Inflammatory macrophage treated with lipopolysaccharide for 1 hour (primary cell): Measurements from ENCODE around the gene EFNA5.

ENCODE experiments used
- DNase-seq, 2 donors: peaks; one replicate each; pipeline ENCODE4 v3.0.0-alpha.2; 2020 to 2022

Gene EFNA5

DNA sequence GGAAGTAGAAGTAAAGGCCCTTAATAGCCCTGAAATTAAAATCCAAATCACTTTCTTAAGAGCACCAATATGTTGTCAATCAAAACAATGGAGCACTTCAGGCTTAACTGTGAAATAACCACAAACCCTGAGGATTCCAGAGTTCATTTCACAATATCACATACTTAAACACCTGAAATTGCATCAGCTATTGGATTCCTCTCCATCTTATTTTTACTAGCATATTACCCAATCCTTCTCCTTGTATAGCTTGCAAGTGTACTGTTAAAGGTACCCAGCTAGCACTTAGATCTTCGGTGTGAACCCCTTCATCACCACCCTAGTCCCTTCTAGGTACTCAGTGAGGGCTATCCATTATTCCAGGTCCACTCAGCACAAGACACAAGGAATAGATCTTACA is 287.3 kb downstream of the EFNA5 start:
- no peak for DNase-seq

DNA sequence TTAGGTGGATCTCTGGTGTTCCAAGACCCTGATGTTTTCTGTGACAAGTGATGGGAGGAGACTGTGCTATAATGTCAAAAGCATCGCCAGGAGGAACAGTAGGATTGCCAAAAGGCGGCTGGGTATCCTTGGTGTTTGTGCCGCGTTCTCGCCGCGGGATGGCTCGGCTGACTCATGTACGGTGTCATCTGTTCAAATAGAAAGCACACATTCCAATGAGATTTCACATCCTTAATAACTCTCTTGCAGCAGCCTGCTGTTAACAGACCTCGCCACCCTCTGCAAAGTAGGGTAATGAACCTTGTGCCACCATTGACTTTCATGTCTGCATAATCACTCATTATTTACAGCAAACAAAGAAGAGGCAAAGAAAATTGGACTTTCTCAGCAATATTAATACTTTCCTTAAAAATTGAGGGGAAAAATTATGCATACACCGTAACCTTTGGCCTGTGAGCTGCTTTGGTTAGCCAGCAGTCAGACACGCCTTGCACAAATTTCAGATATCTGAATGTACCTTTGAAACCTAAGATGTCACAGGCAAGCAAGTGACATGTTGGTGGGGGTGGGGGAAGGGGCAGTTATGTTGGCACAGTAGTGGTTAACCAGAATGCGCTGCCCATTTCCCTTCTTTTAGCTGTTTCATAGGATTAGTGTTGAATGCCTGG is 289.4 kb downstream of the EFNA5 start:
- DNase-seq, result no peak

DNA sequence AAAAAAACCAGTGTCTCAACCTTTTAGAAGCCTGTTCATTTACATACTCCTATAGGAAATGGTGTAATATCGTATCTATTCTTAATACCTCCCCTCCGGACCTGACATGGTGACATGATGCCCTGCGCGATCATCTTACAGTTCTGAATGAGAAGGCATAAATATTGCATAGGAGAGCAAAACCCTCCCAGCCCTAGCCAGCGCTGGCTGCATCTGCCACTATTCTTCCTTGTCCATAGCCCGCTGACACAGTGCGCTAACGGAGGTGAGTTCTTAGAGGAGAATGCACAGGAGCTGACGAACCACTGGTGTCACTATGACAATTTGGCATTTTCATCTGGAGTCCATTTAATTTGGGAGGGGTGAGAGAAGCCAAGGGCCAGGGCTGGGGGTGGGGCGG is 290.1 kb downstream of the EFNA5 start:
- DNase-seq, result no peak

DNA sequence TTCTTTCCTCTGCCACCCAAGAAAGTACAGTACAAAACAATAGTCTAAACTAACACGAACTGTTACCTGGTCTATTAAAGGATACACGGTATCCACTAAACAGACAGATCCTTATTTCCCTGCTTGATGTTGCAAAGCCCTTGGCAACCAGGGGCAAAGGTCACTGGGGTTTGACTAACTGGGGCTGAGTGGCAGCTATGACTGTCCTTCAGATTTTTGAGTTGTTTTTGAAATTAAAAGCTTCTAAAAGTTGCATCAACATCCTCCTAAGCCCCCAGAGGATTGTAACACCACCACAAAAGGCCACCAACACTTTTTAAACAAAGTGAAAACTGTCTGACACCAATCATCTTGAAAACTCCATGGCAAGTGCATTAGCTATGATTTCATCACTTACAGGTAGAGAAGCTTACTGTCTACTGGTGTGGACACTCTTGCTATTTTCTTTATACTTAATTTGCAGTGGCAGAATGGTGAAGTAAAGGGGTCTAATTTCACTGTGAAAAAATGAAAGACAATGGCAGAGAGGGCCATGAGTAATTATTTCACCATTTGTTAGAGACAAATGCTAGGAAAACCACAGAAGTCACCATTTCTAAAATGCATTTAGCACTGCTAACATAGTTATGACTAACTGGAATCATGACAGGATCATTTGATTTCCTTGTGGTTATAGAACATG is 292.4 kb downstream of the EFNA5 start:
- no peak for DNase-seq

GRCh38 chr5:107377277-107377609 is 293.5 kb downstream of the EFNA5 start:
- DNase-seq, result no peak

- DNase-seq, result no peak
Measured at GRCh38 chr5:107376546-107377276, 294.0 kb downstream of the EFNA5 start.

- DNase-seq, result peak in 1 of 2 donors; percentile 43
Measured at GRCh38 chr5:107373549-107374263, 297.0 kb downstream of the EFNA5 start.

DNA sequence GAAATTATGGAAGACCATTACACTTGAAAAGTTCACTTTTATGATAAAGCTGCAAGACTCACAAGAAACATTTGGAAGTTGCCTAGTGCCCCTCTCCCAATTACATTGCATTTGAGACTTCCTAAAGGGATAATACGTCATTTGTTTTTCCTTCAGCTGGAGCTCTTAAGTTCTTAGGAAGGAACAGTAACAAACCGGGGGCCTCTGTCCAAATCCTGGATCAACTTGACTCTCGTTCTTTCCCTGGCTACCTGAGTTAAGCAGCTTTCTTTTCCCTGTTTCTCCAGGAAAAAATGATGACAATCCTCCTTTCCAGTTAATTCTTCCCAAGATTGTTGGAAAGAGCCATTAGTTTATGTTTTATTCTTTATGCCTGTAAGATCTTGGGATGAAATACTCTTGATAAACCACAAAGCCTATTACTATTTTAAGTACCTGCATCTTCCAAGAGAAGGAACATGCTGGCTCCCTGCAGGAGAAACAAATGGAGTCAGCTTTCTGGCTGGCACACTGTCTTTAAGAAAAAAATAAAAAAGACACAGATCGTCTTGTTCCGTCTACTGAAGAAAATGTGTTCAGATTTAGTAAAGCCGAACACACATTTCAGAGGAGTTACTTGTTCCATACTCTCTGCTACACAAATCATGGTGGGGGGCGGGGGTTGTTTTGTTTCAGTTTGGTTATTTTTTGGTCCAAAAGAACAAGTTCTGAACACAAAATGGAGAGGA is 297.9 kb downstream of the EFNA5 start:
- DNase-seq, result no peak

- peak in 1 of 2 donors; percentile 42 for DNase-seq
Measured at GRCh38 chr5:107370396-107370968, 300.3 kb downstream of the EFNA5 start.

DNA sequence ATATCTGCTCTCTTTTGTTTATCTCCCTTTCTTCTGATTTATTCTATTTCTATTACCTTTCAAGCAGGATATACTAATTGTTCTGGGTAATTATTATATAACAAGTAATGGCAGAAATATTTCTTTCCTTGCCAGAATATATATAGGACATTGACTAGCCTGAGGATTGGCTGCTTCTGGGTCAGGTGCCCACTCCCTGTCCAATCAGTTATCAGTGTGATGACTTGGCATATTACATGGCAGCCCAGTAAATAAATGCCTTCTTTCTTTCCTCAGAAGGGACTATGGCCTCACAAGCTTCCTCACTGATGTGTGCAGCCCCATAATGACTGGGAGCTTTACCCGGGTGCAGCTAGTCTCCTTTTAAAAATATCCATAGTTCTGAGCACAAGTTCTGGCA is 301.1 kb downstream of the EFNA5 start:
- no peak for DNase-seq

GRCh38 chr5:107368615-107369014 is 302.1 kb downstream of the EFNA5 start:
- no peak for DNase-seq

DNA sequence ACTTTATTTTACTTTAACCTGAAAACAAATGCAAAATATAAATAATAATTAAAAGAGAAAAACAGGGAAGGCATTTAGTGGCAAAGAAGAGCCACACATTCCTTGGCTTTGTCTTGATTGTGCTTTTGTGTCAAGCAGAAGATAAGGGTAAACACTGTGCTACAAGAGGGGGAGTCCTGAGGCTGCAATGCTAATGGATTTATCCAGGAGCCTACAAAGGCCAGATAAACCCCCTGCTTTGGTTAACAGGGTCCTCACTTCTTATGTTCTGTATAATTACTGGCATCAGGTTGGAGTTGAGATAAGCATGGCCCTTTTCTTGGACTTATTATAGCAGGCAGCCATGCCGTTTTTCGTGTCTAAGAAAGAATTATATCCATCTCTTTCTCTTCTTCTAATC is 302.8 kb downstream of the EFNA5 start:
- no peak for DNase-seq

- no peak for DNase-seq
Measured at GRCh38 chr5:107367480-107367879, 303.3 kb downstream of the EFNA5 start.

- peak; percentile 88 to 97 for DNase-seq
Measured at GRCh38 chr5:107365320-107366109, 305.2 kb downstream of the EFNA5 start.

DNA sequence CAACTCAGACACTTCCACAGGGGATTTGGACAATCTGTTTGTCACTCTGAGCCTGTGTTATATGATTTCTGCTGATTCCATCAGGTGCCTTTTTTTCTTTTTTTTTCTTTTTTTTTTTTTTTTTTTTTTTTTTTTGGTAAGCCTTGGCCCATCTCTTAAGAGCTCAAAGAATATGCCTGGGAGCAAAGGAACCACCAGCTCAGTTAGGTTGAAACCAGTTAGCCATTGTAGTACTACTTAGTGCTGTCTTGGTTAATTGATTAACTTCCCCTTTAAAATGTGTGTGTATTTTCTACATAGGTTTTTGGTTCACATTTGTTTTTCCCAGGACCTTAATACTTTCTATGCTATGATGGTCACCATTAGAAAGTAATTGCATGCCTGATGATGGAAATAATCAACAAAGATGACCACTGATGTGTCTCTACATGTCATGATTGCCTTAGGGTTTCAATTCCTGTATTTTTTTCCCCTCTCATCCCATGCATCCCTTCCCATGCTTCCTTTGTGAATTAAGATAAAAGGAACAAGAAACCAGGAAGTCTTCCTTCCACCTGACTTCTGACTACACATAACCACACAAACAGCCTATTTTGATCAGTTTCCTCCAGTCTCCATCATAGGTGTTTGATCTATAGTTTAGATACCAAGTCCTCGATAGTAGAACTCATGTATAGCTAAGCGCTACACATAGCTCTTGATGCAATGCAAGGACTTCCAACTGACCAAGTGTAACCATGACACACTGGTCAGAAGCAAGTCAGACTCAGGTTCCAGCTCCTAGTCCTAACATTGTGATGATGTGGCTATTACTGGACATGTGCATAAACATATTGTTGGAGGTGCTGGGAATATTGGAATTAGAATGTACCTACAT is 306.1 kb downstream of the EFNA5 start:
- peak; percentile 42 to 67 for DNase-seq

- peak; percentile 54 to 64 for DNase-seq
Measured at GRCh38 chr5:107363768-107364167, 307.0 kb downstream of the EFNA5 start.

DNA sequence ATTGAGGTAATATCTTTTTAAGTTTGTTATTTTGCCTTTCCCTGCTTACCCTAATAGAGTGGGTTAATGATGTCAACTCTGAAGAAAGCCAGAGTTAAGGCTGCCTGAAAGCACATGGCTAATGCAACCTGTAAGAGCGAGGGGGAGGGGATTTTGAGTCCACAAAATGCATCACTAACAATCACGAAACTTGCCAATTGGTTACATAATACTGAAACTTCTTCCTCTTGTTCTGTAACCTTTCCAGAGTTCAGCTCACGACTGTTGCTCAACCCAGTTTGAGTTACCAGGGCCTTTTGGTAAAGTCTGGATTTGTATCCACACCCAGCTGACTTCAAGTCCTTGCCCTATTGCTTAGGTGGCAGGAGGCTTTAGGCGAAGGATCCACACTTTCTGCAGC is 308.8 kb downstream of the EFNA5 start:
- DNase-seq, result peak; percentile 90 to 96

DNA sequence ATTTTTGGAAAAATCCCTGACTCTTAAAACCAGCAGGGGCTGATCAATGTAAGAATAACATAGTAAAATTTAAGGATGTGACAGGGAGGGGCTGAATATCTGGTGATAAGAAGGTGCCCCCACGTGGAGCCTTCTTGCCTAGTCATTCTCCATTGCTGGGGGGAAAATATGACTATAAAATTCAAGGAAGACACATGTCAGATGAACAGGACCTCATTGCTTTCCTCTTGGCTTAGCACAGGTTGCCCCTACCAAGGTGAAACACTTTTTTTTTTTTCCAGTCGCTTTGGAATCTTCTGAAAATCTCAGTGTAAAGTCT is 310.9 kb downstream of the EFNA5 start:
- DNase-seq, result no peak

- DNase-seq, result peak; percentile 56 to 63
Measured at GRCh38 chr5:107359033-107359915, 311.5 kb downstream of the EFNA5 start.

DNA sequence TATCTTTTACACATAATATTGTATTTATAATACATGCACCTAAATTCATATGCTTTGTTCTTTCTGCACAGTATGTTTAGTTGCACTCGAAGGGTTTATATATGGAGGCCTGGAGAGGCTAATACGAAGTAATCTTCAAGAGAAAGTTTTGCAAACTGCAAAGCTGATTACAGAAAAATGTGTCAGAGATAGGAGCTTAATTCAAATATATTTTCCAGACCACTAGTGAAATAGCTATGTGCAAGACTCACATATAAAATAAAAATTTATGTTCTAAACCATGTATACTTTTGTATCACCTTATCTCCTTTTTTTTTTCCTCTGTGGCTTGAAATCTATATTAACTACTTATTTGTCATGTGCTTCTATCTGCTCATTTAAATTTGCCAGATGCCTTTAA is 313.8 kb downstream of the EFNA5 start:
- DNase-seq, result no peak
